GM21423 (cell line): ENCODE data around the gene NINL.
A peak's percentile ranks its signal among the peaks of the same experiment; 100 is the strongest.
"Not testable (repeated sequence)": the region's sequence is repeated elsewhere in the genome, so short reads cannot be mapped to it uniquely, and the experiment has no call there.

Source experiments
- ATAC-seq: cut with Tn5 transposase; IDR thresholded peaks from one replicate; pipeline ENCODE4 v1.9.1; 2021; ENCODE audit warnings: mild to moderate bottlenecking, moderate library complexity; ENCODE audit not compliant: unreplicated experiment

Gene NINL

GRCh38 chr20:25584905-25585704 lies at the start of gene NINL:
Gene NINL, minus strand, starts transcription at chr20:25585531. Its CDS starts 58,944 bp downstream, at chr20:25526587.
- peak; percentile 80 for ATAC-seq

GRCh38 chr20:25632940-25633790 lies 47.8 kb upstream of the NINL start:
- no peak for ATAC-seq

- ATAC-seq, result not testable (repeated sequence)
Measured at GRCh38 chr20:25630615-25631014, 45.3 kb upstream of the NINL start.

GRCh38 chr20:25629816-25630499 lies 44.6 kb upstream of the NINL start:
- no peak for ATAC-seq

GRCh38 chr20:25626779-25627178 lies 41.4 kb upstream of the NINL start:
- no peak for ATAC-seq

GRCh38 chr20:25624500-25624939 lies 39.2 kb upstream of the NINL start:
- no peak for ATAC-seq

- peak; percentile 85 for ATAC-seq
Measured at GRCh38 chr20:25623736-25624499, 38.6 kb upstream of the NINL start, which contains the start of gene NANP. Gene NANP, minus strand, starts transcription at chr20:25624014. Its CDS starts 66 bp downstream, at chr20:25623948.

GRCh38 chr20:25623225-25623735 lies 37.9 kb upstream of the NINL start:
- ATAC-seq, result peak; percentile 13

- ATAC-seq, result no peak
Measured at GRCh38 chr20:25622450-25623224, 37.3 kb upstream of the NINL start.

GRCh38 chr20:25622049-25622448 lies 36.7 kb upstream of the NINL start:
- ATAC-seq, result no peak

GRCh38 chr20:25619514-25619913 lies 34.2 kb upstream of the NINL start:
- ATAC-seq, result no peak

- ATAC-seq, result no peak
Measured at GRCh38 chr20:25608774-25609173, 23.4 kb upstream of the NINL start.

- no peak for ATAC-seq
Measured at GRCh38 chr20:25606094-25606695, 20.9 kb upstream of the NINL start.

- no peak for ATAC-seq
Measured at GRCh38 chr20:25605148-25605547, 19.8 kb upstream of the NINL start.

- ATAC-seq, result no peak
Measured at GRCh38 chr20:25604611-25605010, 19.3 kb upstream of the NINL start.

- not testable (repeated sequence) for ATAC-seq
Measured at GRCh38 chr20:25602914-25603309, 17.6 kb upstream of the NINL start.

GRCh38 chr20:25602191-25602913 lies 17.0 kb upstream of the NINL start:
- not testable (repeated sequence) for ATAC-seq

GRCh38 chr20:25601659-25602058 lies 16.3 kb upstream of the NINL start:
- ATAC-seq, result no peak
